ENCODE data around the gene OXTR.

Gene OXTR

GRCh38 chr3:8769088-8769822, at the start of gene OXTR:
OXTR (minus strand) TSS chr3:8769613; CDS start chr3:8768187, 1,426 bp downstream.
- peak; percentile 86 for DNase-seq (ENCODE audit: low spot score)

GRCh38 chr3:8817486-8817885, 48.1 kb upstream of the OXTR start:
- DNase-seq (ENCODE audit: low spot score) = no peak

DNA sequence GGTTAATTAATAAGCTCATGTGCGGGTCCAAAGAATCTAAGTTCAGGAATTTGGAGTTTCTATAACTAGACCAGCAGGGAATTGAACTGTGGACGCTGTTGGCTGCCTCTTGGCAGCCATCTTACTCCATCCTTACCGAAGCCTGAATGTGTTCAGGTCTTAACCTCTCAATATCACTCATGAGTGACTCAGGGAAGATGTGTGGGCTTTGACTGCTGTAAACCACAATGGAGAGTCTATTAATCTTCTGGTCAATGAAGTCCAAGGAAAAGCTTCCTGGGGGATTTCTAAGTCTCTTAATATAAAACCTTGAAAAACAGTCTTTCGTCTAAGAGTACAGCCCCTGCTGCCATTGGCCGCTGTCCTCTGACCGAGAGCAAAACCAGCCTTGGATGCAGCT, 46.7 kb upstream of the OXTR start:
- no peak for DNase-seq (ENCODE audit: low spot score)

DNA sequence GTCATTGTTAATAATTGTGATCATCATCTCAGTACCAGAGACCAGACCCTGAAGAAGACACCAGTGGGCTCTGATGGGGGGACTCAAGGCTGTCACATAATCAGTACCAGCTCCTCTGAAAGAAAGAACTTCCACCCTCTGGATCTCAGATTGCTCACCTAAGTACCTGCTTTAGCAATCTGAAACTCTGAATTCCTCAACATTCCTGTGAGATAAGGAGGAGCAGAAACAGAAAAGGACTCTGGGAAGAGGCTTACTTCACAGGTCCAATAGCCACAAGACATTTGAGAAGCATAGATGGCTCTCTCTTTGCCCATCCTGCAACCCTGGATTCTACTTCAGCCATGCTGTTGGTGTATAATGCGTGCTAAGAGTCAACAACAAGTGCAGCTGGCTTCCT, 44.0 kb upstream of the OXTR start:
- DNase-seq (ENCODE audit: low spot score) = no peak

GRCh38 chr3:8810561-8810960, 41.1 kb upstream of the OXTR start:
- no peak for DNase-seq (ENCODE audit: low spot score)

- no peak for DNase-seq (ENCODE audit: low spot score)
Observed at GRCh38 chr3:8805774-8806173, 36.4 kb upstream of the OXTR start.

- DNase-seq (ENCODE audit: low spot score) = no peak
Observed at GRCh38 chr3:8802256-8802655, 32.8 kb upstream of the OXTR start.

- no peak for DNase-seq (ENCODE audit: low spot score)
Observed at GRCh38 chr3:8800016-8800415, 30.6 kb upstream of the OXTR start.

DNA sequence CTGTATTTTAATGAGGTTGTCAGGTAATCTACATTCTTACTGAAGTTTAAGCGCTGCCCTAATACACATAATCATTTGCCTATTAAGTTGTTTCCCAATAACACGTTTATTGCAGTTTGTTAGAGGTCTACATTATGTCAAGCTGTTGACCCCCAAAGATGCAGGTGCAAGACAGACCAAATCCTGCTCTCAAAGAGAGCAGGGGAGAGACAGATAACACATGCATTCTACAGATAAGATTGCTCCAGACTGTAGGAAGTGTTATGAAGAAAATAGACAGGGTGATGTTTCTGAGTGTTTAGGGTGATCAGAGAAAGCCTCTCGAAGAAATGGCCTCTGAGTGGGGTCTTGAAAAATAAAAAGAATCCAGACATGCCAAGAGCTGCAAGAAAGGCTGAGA, 24.8 kb upstream of the OXTR start:
- no peak for DNase-seq (ENCODE audit: low spot score)

DNA sequence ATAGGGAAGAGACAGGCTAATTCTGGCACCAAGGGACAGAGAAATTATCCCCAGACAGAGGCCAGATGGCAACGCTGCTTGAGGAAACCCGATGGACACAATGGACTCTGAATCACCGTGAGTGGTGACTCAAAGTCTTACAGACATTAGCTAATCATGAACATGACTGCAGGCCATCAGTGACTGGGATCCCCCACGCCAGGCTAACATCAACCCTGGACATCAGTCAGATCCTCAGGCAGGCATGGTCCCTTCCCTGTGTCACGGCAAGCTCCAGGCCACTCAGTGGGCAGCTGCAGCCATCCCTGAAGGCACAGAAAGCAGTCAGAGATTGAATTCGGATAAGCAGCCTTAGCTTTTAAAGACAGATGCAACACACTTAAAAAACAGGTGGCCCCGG, 23.8 kb upstream of the OXTR start:
- DNase-seq (ENCODE audit: low spot score) = no peak

DNA sequence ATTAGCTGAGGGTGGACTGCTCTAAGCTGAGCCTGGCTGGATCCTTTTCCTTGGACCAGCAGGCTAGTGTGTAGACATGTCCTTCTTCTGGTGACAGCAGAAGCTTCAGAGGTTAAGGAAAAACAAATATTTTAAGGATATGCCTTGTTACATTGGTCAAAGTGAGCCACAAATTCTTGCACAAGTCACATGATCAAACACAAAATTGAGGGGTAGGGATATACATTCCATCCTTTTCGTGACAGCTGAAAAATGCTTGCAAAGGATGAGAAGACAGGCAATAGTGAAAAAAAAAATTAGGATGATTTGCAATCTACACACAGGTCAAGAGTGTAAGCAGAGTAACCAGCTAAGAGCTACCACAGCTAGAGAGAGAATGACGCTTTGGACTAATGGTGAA, 21.1 kb upstream of the OXTR start:
- no peak for DNase-seq (ENCODE audit: low spot score)

- no peak for DNase-seq (ENCODE audit: low spot score)
Observed at GRCh38 chr3:8784676-8785435, 15.4 kb upstream of the OXTR start.

- DNase-seq (ENCODE audit: low spot score) = no peak
Observed at GRCh38 chr3:8780279-8780678, 10.9 kb upstream of the OXTR start.

DNA sequence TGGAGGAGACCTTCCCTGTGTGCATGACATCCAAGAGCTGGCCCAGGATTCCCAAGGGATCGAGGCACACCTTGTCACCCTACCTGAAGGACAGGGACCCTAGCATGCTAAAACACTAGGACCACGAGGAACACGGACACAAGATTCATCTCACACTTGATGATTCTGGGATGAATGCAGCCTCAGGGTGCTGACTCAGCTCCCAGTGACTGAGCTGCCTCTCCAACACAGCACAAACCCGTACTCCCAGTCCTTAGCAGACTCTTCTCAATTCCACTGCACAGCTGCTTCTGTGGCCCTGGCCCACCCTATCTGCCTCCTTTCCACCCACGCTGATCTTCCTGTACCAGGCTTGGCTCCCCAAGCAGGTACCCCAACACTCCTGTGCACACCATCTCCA, 9.1 kb upstream of the OXTR start:
- no peak for DNase-seq (ENCODE audit: low spot score)

GRCh38 chr3:8777978-8778267, 8.5 kb upstream of the OXTR start:
- DNase-seq (ENCODE audit: low spot score) = no peak

DNA sequence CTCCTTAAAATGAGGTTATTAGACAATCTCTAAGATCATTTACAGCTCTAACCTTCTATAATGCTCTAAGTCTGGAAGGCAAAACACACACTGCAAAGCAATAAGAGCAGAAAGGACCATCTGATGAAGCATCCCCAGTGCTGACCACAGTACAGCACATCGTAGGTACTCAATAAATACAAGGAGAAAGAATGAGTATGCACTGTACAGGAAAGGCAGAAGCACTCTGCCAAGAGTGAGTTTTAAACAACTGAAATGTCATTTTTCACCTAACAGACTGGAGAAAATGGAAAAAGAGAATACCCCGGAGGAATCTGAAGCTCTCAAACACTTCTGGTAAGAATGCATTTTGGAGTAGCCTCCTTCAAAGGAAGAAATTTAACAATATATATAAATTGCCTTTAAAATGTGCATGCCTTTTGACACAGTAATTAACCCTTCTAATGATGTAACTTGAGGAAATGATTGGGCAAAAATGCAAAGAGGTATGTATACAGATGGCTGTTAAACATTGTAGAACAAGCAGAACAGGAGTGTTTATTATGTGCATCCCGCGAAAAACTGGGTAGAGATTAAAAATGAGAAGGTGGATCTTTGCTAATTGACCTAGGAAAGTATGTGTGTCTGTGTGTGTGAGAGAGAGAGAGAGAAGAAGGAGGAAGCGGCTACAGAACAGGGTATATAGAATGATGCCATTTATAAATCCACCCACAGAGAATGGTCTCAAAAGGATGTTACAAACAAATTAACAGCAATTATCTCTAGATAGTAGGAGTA, 8.0 kb upstream of the OXTR start:
- DNase-seq (ENCODE audit: low spot score) = no peak

GRCh38 chr3:8776406-8776805, 7.0 kb upstream of the OXTR start:
- no peak for DNase-seq (ENCODE audit: low spot score)

DNA sequence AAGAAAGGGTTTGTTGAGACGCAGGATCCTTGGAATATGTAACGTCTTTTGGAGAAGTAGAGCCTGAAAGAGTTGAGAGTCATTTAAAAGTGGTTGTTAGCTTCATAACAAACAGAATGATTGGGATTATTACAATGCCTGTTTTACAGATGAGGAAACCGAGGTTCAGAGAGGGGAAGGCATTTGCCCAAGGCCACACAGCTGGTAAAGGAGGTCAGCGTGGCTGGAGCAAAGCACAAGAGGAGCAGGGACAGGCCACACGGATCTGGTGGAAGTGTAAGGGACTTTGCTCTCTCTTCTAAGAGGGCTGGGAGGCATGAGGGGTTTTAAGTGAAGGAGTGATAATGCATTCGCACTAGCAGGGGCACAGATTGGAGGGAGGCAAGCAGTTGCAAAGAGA, 6.2 kb upstream of the OXTR start:
- no peak for DNase-seq (ENCODE audit: low spot score)

DNA sequence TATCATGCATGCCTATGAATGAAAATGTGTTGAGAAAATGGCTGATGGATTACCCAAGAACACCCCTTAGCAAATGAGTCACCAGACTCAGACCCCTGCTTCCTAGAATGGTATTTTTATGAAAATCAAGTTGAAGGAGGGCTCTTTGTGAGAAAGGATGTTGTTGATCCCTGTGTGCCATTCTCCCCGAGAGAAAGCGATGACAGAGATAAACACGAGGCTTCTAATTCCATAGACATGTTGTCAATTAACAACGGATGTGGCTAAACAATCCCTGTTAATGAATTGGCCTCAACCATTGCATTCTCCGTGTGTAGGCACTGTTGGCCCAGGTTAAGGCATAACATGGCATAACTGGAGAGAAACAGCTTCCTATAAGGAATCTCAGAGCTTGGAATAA, 5.8 kb upstream of the OXTR start:
- DNase-seq (ENCODE audit: low spot score) = no peak

DNA sequence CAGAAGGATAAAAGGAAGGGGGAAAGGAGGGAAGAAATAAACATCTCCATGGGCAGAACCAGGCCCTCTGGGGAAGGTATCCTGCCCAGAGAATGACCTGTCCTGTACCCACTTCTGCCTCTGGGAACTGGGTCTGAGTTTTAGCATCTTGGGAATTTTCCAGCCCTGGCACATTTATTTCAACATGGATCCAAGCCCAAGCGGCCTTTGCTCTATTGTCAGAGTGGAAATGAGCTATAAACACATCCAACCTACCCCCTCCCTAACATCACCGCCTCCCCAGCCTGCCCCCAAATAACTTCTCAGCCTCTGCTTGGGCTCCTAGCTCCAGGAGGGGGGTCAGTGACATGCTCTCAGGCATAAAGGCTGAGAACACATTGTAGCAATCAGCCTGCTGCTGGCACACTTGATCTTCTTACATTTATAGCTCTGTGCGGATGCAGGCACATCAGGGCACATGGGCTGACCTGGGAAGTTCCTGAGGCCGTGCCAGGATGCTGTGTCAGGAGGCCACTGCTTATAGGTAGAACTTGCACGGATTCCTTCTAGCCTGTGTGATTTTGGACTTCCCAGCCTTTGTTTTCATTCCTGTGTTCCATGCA, 4.6 kb upstream of the OXTR start:
- no peak for DNase-seq (ENCODE audit: low spot score)

DNA sequence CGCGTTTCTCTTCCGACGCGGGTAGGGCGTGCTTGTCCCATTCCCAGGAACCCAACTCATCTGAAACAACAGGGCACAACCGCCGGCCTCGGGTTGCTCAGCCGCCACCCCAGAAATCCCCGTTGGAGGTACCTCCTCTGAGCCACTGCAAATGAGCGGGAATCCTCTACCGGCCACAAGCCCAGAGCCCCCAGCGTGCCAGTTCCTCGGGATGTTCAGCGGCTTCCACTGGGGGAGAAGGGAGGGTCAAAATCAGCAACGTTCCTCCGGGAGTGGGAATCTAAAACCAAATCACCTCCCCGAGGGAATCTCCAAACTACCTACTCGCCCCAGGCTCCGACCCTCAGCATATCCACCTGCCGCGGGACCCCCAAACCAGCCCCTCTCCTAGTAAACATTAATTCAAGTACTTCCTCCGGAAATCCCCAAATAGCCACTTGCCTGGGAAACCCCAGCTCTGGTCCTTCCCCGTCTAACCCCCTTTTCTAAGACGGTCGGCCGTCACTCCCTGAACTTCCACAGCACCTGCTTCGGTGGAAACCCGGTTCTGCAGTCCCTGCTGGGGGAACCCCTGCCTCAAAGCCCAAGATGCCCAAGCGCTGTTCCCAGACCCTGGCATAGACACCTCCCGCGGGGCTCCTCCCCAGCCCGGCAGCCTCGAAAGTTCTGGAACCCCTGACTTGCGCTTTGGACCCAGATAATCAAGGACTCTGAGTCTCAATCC, 887 bp downstream of the OXTR start:
- no peak for DNase-seq (ENCODE audit: low spot score)

All from left forelimb (tissue), 1 donor.